ENCODE measurements around the gene MAML3. TPM values are rescaled to one million over a fixed set of nuclear protein-coding genes. Genes with fewer than 3 reads are reported as not detected.

MAML3 gene
- total RNA-seq, 1 donor: 0.72 TPM

GRCh38 chr4:139972305-139972704, 181.7 kb downstream of the MAML3 start:
- Histone ChIP-seq H3K9me3 (ENCODE audit: low read depth, low read length) (no peaks in the 10 kb centered on the region), H3K4me2 (ENCODE audit: insufficient read depth, low read length) (no peak overlapping the region), H3K4me1 (ENCODE audit: insufficient read depth, low read length) (no peaks in the 10 kb centered on the region), H4K20me1 (ENCODE audit: insufficient read depth, low read length) (no peaks in the 10 kb centered on the region), H3K27ac (ENCODE audit: low read depth, low read length) (no peak overlapping the region), H3K36me3 (ENCODE audit: insufficient read depth, low read length) (no peaks in the 10 kb centered on the region), H2AFZ (ENCODE audit: low read length) (no peak overlapping the region), H3K4me3 (ENCODE audit: insufficient read depth, low read length) (no peak overlapping the region), H3K79me2 (ENCODE audit: insufficient read depth, low read length) (no peaks in the 10 kb centered on the region), H3K27me3 (ENCODE audit: insufficient read depth, low read length) (peaks cover 4% of the 10 kb centered on the region)
- TF ChIP-seq, protein P1, sequence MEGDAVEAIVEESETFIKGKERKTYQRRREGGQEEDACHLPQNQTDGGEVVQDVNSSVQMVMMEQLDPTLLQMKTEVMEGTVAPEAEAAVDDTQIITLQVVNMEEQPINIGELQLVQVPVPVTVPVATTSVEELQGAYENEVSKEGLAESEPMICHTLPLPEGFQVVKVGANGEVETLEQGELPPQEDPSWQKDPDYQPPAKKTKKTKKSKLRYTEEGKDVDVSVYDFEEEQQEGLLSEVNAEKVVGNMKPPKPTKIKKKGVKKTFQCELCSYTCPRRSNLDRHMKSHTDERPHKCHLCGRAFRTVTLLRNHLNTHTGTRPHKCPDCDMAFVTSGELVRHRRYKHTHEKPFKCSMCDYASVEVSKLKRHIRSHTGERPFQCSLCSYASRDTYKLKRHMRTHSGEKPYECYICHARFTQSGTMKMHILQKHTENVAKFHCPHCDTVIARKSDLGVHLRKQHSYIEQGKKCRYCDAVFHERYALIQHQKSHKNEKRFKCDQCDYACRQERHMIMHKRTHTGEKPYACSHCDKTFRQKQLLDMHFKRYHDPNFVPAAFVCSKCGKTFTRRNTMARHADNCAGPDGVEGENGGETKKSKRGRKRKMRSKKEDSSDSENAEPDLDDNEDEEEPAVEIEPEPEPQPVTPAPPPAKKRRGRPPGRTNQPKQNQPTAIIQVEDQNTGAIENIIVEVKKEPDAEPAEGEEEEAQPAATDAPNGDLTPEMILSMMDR (IDR thresholded peaks at IDR 0.05; ENCODE audit: extremely low read depth, low read depth, low read length): no peak
- DNase-seq (ENCODE audit: insufficient read length, low spot score, missing footprints): no peak

DNA sequence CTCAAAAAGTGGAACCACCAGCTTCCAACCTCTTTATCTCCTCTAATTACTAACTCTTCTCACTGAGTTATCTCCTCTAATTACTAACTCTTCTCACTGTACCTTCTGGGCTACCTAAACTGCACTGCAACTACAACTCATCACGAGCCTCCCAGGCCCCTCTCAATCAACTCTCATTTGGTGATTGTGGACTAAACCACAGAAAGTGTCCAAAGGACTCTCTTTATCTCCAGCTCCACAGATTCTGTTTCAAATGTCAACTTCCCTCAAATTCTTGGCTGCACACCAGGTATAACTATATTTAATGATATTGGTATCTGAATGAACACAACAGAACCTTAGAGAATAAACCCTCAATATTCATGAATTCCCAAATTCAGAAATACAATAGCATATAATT, 182.9 kb downstream of the MAML3 start:
- Histone ChIP-seq H4K20me1 (ENCODE audit: insufficient read depth, low read length) (no peaks in the 10 kb centered on the region), H2AFZ (ENCODE audit: low read length) (no peak overlapping the region), H3K4me1 (ENCODE audit: insufficient read depth, low read length) (no peaks in the 10 kb centered on the region), H3K79me2 (ENCODE audit: insufficient read depth, low read length) (no peaks in the 10 kb centered on the region), H3K27ac (ENCODE audit: low read depth, low read length) (no peak overlapping the region), H3K4me2 (ENCODE audit: insufficient read depth, low read length) (no peak overlapping the region), H3K36me3 (ENCODE audit: insufficient read depth, low read length) (no peaks in the 10 kb centered on the region), H3K4me3 (ENCODE audit: insufficient read depth, low read length) (no peak overlapping the region), H3K9me3 (ENCODE audit: low read depth, low read length) (no peaks in the 10 kb centered on the region), H3K27me3 (ENCODE audit: insufficient read depth, low read length) (peaks cover 4% of the 10 kb centered on the region)
- TF ChIP-seq, protein P1 (IDR thresholded peaks at IDR 0.05; ENCODE audit: extremely low read depth, low read depth, low read length): no peak
- DNase-seq (ENCODE audit: insufficient read length, low spot score, missing footprints): no peak

DNA sequence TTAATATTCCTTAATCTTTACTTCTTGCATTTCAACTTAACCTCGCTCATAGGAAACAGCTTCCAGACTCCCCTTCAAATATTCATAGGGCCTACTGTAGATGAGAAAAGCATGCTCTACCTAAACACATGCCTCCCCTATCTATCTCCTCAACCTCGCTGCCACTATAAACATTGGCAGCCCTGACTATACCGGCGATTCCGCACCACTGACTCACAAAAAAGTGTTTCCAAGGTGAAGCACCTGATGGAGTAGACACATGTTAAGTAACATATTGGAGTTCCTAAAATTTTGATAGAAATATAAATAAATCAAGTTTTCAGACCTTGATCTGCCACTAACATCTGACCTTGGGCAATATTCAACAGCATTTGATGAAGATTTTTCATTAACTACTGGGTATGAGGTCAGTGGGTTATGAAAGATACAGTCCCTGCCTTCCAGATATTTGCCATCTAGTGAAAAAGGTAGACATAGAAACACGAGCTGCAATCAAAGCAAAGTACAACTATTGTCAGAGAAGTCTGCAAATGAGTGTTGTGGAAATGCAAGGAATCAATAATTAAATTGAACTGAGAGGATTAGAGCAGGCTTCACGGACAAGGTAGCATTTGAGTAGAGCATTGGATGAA, 184.2 kb downstream of the MAML3 start:
- Histone ChIP-seq H4K20me1 (ENCODE audit: insufficient read depth, low read length) (no peaks in the 10 kb centered on the region), H3K27me3 (ENCODE audit: insufficient read depth, low read length) (peaks cover 7% of the 10 kb centered on the region), H3K36me3 (ENCODE audit: insufficient read depth, low read length) (no peaks in the 10 kb centered on the region), H2AFZ (ENCODE audit: low read length) (no peak overlapping the region), H3K79me2 (ENCODE audit: insufficient read depth, low read length) (no peaks in the 10 kb centered on the region), H3K27ac (ENCODE audit: low read depth, low read length) (no peak overlapping the region), H3K4me1 (ENCODE audit: insufficient read depth, low read length) (no peaks in the 10 kb centered on the region), H3K4me3 (ENCODE audit: insufficient read depth, low read length) (no peak overlapping the region), H3K4me2 (ENCODE audit: insufficient read depth, low read length) (no peak overlapping the region), H3K9me3 (ENCODE audit: low read depth, low read length) (no peaks in the 10 kb centered on the region)
- TF ChIP-seq, protein P1 (IDR thresholded peaks at IDR 0.05; ENCODE audit: extremely low read depth, low read depth, low read length): no peak
- no peak for DNase-seq (ENCODE audit: insufficient read length, low spot score, missing footprints)

DNA sequence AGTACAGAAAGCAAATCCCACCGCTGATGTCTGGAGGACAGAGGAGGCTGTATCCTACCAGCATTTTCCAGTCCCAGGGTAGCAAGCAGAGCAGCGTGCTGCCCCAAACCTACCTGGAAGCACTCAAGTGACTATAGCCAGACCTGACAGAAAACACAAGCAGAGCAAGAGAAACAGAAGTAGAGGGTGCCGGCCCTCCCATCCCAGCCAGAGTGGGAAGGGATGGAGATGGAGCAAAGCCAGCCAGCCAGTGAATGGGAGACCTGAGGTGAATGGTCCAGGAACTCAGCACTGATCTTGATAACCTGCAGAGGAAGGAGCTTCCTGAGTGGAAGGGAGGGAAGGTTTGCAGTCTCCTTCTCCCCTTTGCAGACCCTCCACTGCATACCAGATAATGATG, 185.2 kb downstream of the MAML3 start:
- Histone ChIP-seq H3K27me3 (ENCODE audit: insufficient read depth, low read length) (peaks cover 7% of the 10 kb centered on the region), H2AFZ (ENCODE audit: low read length) (no peak overlapping the region), H3K79me2 (ENCODE audit: insufficient read depth, low read length) (no peaks in the 10 kb centered on the region), H3K27ac (ENCODE audit: low read depth, low read length) (no peak overlapping the region), H3K4me2 (ENCODE audit: insufficient read depth, low read length) (no peak overlapping the region), H3K4me1 (ENCODE audit: insufficient read depth, low read length) (no peaks in the 10 kb centered on the region), H4K20me1 (ENCODE audit: insufficient read depth, low read length) (no peaks in the 10 kb centered on the region), H3K4me3 (ENCODE audit: insufficient read depth, low read length) (no peak overlapping the region), H3K36me3 (ENCODE audit: insufficient read depth, low read length) (no peaks in the 10 kb centered on the region), H3K9me3 (ENCODE audit: low read depth, low read length) (no peaks in the 10 kb centered on the region)
- DNase-seq (ENCODE audit: insufficient read length, low spot score, missing footprints): no peak
- TF ChIP-seq, protein P1 (IDR thresholded peaks at IDR 0.05; ENCODE audit: extremely low read depth, low read depth, low read length): no peak

Data from osteoblast (primary cell).